ENCODE measurements around the gene FARS2. TPM values are rescaled to one million over a fixed set of nuclear protein-coding genes. Genes with fewer than 3 reads are reported as not detected.

The FARS2 gene
- polyA plus RNA-seq, 2 of the 4 experiments (the other 2 are of a cell fraction) = 12.9 to 17.5 TPM

- no peak for ATAC-seq
- POLR2A ChIA-PET = interaction anchor here (0.7 kb wide), 1 partner anchor 166 kb away, joined by 3 read pairs; no protein-coding TSS in a partner anchor
- DNase-seq (ENCODE audit: low read depth in 1 of 2, low spot score in 1 of 2) = no peak
- Histone ChIP-seq H3K27ac (no peak overlapping the region), H3K4me3 (no peak overlapping the region), H3K4me1 (no peaks in the 10 kb centered on the region), H3K4me2 (no peak overlapping the region), H3K9me3 (no peaks in the 10 kb centered on the region)
- TF ChIP-seq NPAS2 (CRISPR knock-in tag; IDR thresholded peaks at IDR 0.05; ENCODE audit: borderline replicate concordance) (no peak), ZSCAN20 (CRISPR knock-in tag; IDR thresholded peaks at IDR 0.05) (no peak), JUNB (IDR thresholded peaks at IDR 0.05) (no peak), PBX3 (IDR thresholded peaks at IDR 0.05) (no peak), RAD21 (conservative IDR thresholded peaks at IDR 0.05 in 1 of 2, IDR thresholded peaks at IDR 0.05 in 1 of 2) (no peak), BCL3 (IDR thresholded peaks at IDR 0.05) (no peak), FOSB (CRISPR knock-in tag; IDR thresholded peaks at IDR 0.05) (no peak), GATA3 (IDR thresholded peaks at IDR 0.05; ENCODE audit: borderline replicate concordance) (no peak), HES2 (IDR thresholded peaks at IDR 0.05) (no peak), TP53 (CRISPR knock-in tag; IDR thresholded peaks at IDR 0.05) (no peak), HMGXB4 (CRISPR knock-in tag; IDR thresholded peaks at IDR 0.05; ENCODE audit: borderline replicate concordance) (no peak), E2F6 (IDR thresholded peaks at IDR 0.05; ENCODE audit: borderline replicate concordance, low read depth) (no peak), FOSL2 (IDR thresholded peaks at IDR 0.05) (no peak), FOSL2 (CRISPR knock-in tag; IDR thresholded peaks at IDR 0.05) (no peak), KDM5A (IDR thresholded peaks at IDR 0.05) (no peak), PHF8 (IDR thresholded peaks at IDR 0.05; ENCODE audit: borderline replicate concordance, low read depth) (no peak), ATOH8 (CRISPR knock-in tag; IDR thresholded peaks at IDR 0.05; ENCODE audit: low read depth) (no peak), EP300 (IDR thresholded peaks at IDR 0.05) (no peak), ZNF302 (CRISPR knock-in tag; IDR thresholded peaks at IDR 0.05) (no peak)
- 100% methylated on average over 1 of the region's 1 CpG for WGBS (ENCODE audit: missing lambda C conversion rate)
- FAIRE-seq = no peak
- CTCF ChIA-PET = interaction anchor here (0.8 kb wide), 1 partner anchor 240 kb away, joined by 3 read pairs; no protein-coding TSS in a partner anchor
Measured at GRCh38 chr6:5383856-5384255, 122.5 kb downstream of the FARS2 start.

- Histone ChIP-seq H3K4me2 (no peak overlapping the region), H3K9me3 (no peaks in the 10 kb centered on the region), H3K27ac (no peak overlapping the region), H3K4me1 (no peaks in the 10 kb centered on the region), H3K4me3 (no peak overlapping the region)
- no peak for ATAC-seq
- DNase-seq (ENCODE audit: low read depth in 1 of 2, low spot score in 1 of 2) = no peak
- no peak for FAIRE-seq
- 92% methylated on average over 7 of the region's 7 CpGs for WGBS (ENCODE audit: missing lambda C conversion rate)
- POLR2A ChIA-PET = interaction anchor here (0.7 kb wide), 1 partner anchor 166 kb away, joined by 3 read pairs; no protein-coding TSS in a partner anchor
- TF ChIP-seq POLR2A (IDR thresholded peaks at IDR 0.05; ENCODE audit: low read length) = no peak
- TF ChIP-seq RNF2 (IDR thresholded peaks at IDR 0.05; ENCODE audit: borderline replicate concordance, low read depth) = no peak
- CTCF ChIA-PET = interaction anchor here (0.8 kb wide), 1 partner anchor 240 kb away, joined by 3 read pairs; no protein-coding TSS in a partner anchor
Measured at GRCh38 chr6:5384276-5384675, 123.0 kb downstream of the FARS2 start.

All from A549 (cell line).